Spinal cord (tissue), 10 donors: ENCODE data around the gene EML6. TPM values are rescaled to one million over a fixed set of nuclear protein-coding genes. Genes with fewer than 3 reads are reported as not detected.
A peak's percentile ranks its signal among the peaks of the same experiment; 100 is the strongest.

Experiments
- DNase-seq, 6 donors: peaks; one replicate each; pipeline versions ENCODE4 v3.0.0 to v3.0.0-alpha.2; 2013 to 2015; ENCODE audit warnings: low spot score in 6 of 6, low read depth in 4 of 6
- H3K27ac ChIP-seq: one replicate; pipeline ENCODE4 v1.5.1; 2013; ENCODE audit warnings: low read depth, low read length, control low read depth
- H3K27me3 ChIP-seq: one replicate; pipeline ENCODE4 v1.6.1; 2013; ENCODE audit warnings: low read length; ENCODE audit not compliant: control insufficient read depth, insufficient read depth
- H3K36me3 ChIP-seq: one replicate; pipeline ENCODE4 v1.6.1; 2013; ENCODE audit warnings: low read length; ENCODE audit not compliant: control insufficient read depth, insufficient read depth
- H3K4me1 ChIP-seq: one replicate; pipeline ENCODE4 v1.6.1; 2013; ENCODE audit warnings: low read length; ENCODE audit not compliant: control insufficient read depth, insufficient read depth
- H3K4me3 ChIP-seq: one replicate; pipeline ENCODE4 v1.5.1; 2013; ENCODE audit warnings: low read depth, low read length, control low read depth
- H3K9me3 ChIP-seq: one replicate; pipeline ENCODE4 v1.6.1; 2013; ENCODE audit warnings: low read length; ENCODE audit not compliant: control insufficient read depth, insufficient read depth
- WGBS: methylation state at CpG from one replicate; pipeline ENCODE4 v1.1.5; 2013; ENCODE audit warnings: missing lambda C conversion rate; ENCODE audit not compliant: insufficient coverage; 5-methylcytosine and 5-hydroxymethylcytosine counted together
- polyA plus RNA-seq, 2 donors: library from polyadenylated mRNA; unstranded; fragments of 120-200 nt; gene quantifications; one replicate each; pipeline ENCODE4 v1.2.1, GENCODE V29; 2013; ENCODE audit not compliant: insufficient read length in 2 of 2
- total RNA-seq, 2 donors: library from RNA; depleted of rRNA in 1 of 2; stranded (reverse); fragments of 120-200 nt in 1 of 2; fragments of >200 nt in 1 of 2; gene quantifications; one replicate each; pipeline versions ENCODE4 v1.2.3 to v1.2.4, GENCODE V29; 2013 to 2014
- donor health status: healthy.

EML6 gene
- total and polyA plus RNA-seq, 4 donors: 6.9 to 22.6 (median 18.5) TPM

DNA sequence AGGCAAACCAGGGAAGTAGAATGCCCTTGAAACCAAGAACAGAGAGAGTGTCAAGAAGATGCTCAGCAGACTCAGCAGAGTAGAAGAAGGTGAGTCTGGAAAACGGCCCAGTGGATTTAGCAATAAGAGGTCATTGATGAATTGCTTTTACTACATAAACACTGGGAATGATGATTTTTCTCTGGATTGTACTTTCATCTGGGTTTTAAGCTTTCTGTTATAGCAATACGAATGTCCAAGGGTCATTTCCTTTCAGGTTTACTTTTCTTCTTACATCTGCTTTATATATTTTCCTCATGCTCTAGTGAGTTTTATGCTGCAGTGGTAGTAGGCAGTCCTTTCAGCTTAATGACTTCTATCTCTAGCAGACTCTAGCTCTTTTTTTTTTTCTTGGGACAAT lies 16.9 kb downstream of the EML6 start:
- Histone ChIP-seq H3K9me3 (no peaks in the 10 kb centered on the region), H3K4me3 (no peak overlapping the region), H3K4me1 (no peaks in the 10 kb centered on the region), H3K27me3 (no peaks in the 10 kb centered on the region), H3K36me3 (peaks cover 2% of the 10 kb centered on the region), H3K27ac (no peak overlapping the region)
- peak in 1 of 6 donors; percentile 23 for DNase-seq
- WGBS: no CpG with 5 or more reads among the region's 2 CpGs

GRCh38 chr2:54741250-54741649 lies 17.8 kb downstream of the EML6 start:
- no peaks in the 10 kb centered on the region for H3K4me1 ChIP-seq
- peak overlapping the region; percentile 44 for H3K27ac ChIP-seq
- H3K9me3 ChIP-seq: no peaks in the 10 kb centered on the region
- no peak overlapping the region for H3K4me3 ChIP-seq
- no CpG with 5 or more reads among the region's 1 CpG for WGBS
- peaks cover 2% of the 10 kb centered on the region for H3K36me3 ChIP-seq
- no peak for DNase-seq
- no peaks in the 10 kb centered on the region for H3K27me3 ChIP-seq

DNA sequence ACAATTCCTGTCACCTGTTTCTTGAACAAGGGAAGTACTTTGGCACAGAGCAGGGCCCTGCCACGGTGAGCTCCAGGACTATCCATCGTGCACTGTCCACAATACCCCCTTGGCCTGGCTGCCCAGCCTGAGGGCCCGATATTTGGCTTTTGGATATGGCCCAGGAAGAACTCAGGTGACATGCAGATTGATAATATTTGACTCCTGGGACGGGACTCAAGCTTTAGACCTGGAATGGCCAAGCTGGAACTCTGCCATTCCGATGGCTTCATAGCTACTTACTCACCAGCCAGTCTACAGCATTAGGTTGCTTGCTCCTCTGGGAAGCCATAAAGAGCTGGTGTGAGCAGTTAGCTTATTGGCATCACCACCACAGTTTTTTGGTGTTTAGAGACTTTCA lies 26.6 kb downstream of the EML6 start:
- 91% methylated on average over 3 of the region's 5 CpGs for WGBS
- Histone ChIP-seq H3K4me3 (no peak overlapping the region), H3K36me3 (no peaks in the 10 kb centered on the region), H3K27ac (no peak overlapping the region), H3K27me3 (no peaks in the 10 kb centered on the region), H3K4me1 (no peaks in the 10 kb centered on the region), H3K9me3 (no peaks in the 10 kb centered on the region)
- DNase-seq: no peak

DNA sequence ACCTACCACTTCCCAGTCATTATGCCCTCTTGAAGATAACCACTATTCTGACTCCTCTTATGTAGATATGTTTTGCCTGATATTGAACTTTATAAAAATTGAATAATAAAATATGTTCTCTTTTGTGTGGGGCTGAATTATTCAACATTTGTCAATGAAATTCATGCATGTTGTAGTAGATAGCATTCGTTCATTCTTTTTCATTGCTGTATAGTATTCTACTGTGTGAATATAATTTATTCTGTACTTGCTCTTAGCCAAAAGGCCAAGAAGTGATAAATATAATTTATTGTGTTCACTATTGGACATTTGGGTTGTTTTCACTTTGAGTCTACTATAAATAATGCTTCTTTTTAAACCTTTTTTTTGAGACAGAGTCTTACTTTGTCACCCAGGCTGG lies 29.0 kb downstream of the EML6 start:
- no peak for DNase-seq
- no CpG with 5 or more reads among the region's 1 CpG for WGBS
- H3K4me3 ChIP-seq: no peak overlapping the region
- no peaks in the 10 kb centered on the region for H3K4me1 ChIP-seq
- no peaks in the 10 kb centered on the region for H3K9me3 ChIP-seq
- H3K36me3 ChIP-seq: no peaks in the 10 kb centered on the region
- H3K27me3 ChIP-seq: no peaks in the 10 kb centered on the region
- no peak overlapping the region for H3K27ac ChIP-seq

DNA sequence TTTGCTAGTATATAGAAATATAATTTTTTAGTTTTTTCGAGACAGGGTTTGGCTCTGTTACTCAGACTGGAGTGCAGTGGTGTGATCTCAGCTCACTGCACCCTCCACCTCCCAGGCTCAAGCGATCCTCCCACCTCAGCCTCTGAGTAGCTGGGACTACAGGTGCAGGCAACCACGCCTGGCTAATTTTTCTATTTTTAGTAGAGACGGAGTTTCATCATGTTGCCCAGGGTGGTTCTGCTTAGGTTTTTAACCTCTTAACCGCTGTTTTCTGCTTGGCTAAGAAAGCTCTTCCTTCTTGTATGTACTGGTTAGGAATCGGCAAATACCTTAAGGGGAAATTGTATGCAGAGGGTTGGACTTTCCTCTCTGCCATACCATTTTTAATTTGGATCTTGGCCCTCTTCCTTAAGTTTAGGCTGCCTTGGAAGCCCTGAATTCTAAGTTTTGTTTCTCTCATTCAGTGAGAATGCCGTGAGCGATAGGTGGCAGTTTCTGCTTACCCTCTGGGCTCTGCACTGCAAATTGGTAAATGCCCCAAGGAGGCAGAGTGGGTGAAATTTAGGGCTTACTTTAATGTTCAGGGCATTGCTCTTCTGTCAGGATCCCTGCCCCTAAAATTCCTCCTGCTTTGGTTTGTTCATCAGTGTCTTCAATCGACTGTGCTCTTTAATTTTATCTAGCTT lies 32.3 kb downstream of the EML6 start:
- H3K4me1 ChIP-seq: no peaks in the 10 kb centered on the region
- H3K36me3 ChIP-seq: no peaks in the 10 kb centered on the region
- DNase-seq: no peak
- no peak overlapping the region for H3K4me3 ChIP-seq
- no peak overlapping the region for H3K27ac ChIP-seq
- whole genome bisulfite sequencing: 90% methylated on average over 2 of the region's 9 CpGs
- no peaks in the 10 kb centered on the region for H3K27me3 ChIP-seq
- no peaks in the 10 kb centered on the region for H3K9me3 ChIP-seq

- Histone ChIP-seq H3K36me3 (no peaks in the 10 kb centered on the region), H3K27me3 (no peaks in the 10 kb centered on the region), H3K27ac (no peak overlapping the region), H3K4me3 (no peak overlapping the region), H3K4me1 (no peaks in the 10 kb centered on the region), H3K9me3 (no peaks in the 10 kb centered on the region)
- WGBS: 33% methylated on average over 1 of the region's 4 CpGs
- no peak for DNase-seq
Measured at GRCh38 chr2:54757500-54757899, 34.0 kb downstream of the EML6 start.

- H3K4me1 ChIP-seq: no peaks in the 10 kb centered on the region
- peak in 1 of 6 donors; percentile 24 for DNase-seq
- no peak overlapping the region for H3K27ac ChIP-seq
- no peaks in the 10 kb centered on the region for H3K27me3 ChIP-seq
- WGBS: 100% methylated on average over 1 of the region's 1 CpG
- H3K36me3 ChIP-seq: no peaks in the 10 kb centered on the region
- H3K4me3 ChIP-seq: no peak overlapping the region
- H3K9me3 ChIP-seq: no peaks in the 10 kb centered on the region
Measured at GRCh38 chr2:54758951-54759350, 35.5 kb downstream of the EML6 start.

DNA sequence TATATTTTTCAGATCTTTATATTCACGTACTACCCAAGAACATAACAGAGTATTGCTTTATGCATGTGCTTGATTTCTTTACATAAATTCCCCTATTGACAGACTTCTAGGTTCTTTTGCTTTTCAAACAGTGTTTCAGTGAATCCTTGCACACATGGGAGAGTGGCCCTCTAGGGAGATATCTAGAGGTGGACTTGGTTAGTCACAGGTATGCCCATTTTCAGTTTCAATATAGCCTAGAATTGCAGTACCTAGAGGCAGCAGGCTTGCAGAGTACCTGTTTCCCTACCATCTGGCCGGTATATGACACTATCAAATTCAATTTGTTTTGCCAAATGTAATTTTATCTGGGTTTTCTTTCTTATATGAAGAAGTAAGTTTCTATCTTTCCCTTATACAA lies 36.8 kb downstream of the EML6 start:
- no peaks in the 10 kb centered on the region for H3K9me3 ChIP-seq
- H3K27ac ChIP-seq: no peak overlapping the region
- WGBS: no CpG with 5 or more reads among the region's 2 CpGs
- no peaks in the 10 kb centered on the region for H3K4me1 ChIP-seq
- no peak overlapping the region for H3K4me3 ChIP-seq
- DNase-seq: no peak
- H3K36me3 ChIP-seq: no peaks in the 10 kb centered on the region
- H3K27me3 ChIP-seq: no peaks in the 10 kb centered on the region

- H3K27me3 ChIP-seq: no peaks in the 10 kb centered on the region
- no peak overlapping the region for H3K27ac ChIP-seq
- DNase-seq: no peak
- 83% methylated on average over 4 of the region's 7 CpGs for WGBS
- H3K4me3 ChIP-seq: no peak overlapping the region
- no peaks in the 10 kb centered on the region for H3K9me3 ChIP-seq
- H3K4me1 ChIP-seq: no peaks in the 10 kb centered on the region
- no peaks in the 10 kb centered on the region for H3K36me3 ChIP-seq
Measured at GRCh38 chr2:54763636-54764291, 40.3 kb downstream of the EML6 start.

- H3K4me3 ChIP-seq: no peak overlapping the region
- DNase-seq: no peak
- H3K27ac ChIP-seq: no peak overlapping the region
- H3K36me3 ChIP-seq: no peaks in the 10 kb centered on the region
- H3K27me3 ChIP-seq: no peaks in the 10 kb centered on the region
- H3K4me1 ChIP-seq: no peaks in the 10 kb centered on the region
- H3K9me3 ChIP-seq: no peaks in the 10 kb centered on the region
Measured at GRCh38 chr2:54767921-54768320, 44.5 kb downstream of the EML6 start.
